Osteoblast (primary cell): ENCODE results near the gene KARS1. TPM values are rescaled to one million over a fixed set of nuclear protein-coding genes. Genes with fewer than 3 reads are reported as not detected.

Source experiments
- DNase-seq: peaks from one replicate; pipeline ENCODE4 v3.0.0; 2011; ENCODE audit warnings: low spot score, mixed read lengths; ENCODE audit not compliant: insufficient read length; ENCODE audit errors: missing footprints
- H2AFZ ChIP-seq: 2 replicates; pipeline ENCODE4 v1.6.0; 2011; ENCODE audit warnings: mild to moderate bottlenecking, low read length
- H3K27ac ChIP-seq: 2 replicates; pipeline ENCODE4 v1.5.1; 2011; ENCODE audit warnings: mild to moderate bottlenecking, low read depth, low read length, moderate library complexity
- H3K27me3 ChIP-seq: 2 replicates; pipeline ENCODE4 v1.6.0; 2012; ENCODE audit warnings: mild to moderate bottlenecking, control low read depth, inconsistent platforms, low read length, moderate library complexity; ENCODE audit not compliant: insufficient read depth
- H3K36me3 ChIP-seq: 2 replicates; pipeline ENCODE4 v1.5.1; 2011; ENCODE audit warnings: mild to moderate bottlenecking, low read length, control low read depth, moderate library complexity; ENCODE audit not compliant: insufficient read depth
- H3K4me1 ChIP-seq: 2 replicates; pipeline ENCODE4 v1.5.1; 2011; ENCODE audit warnings: mild to moderate bottlenecking, low read length, control low read depth, moderate library complexity; ENCODE audit not compliant: insufficient read depth
- H3K4me2 ChIP-seq: 2 replicates; pipeline ENCODE4 v1.6.0; 2011; ENCODE audit warnings: mild to moderate bottlenecking, low read length; ENCODE audit not compliant: insufficient read depth
- H3K4me3 ChIP-seq: fragments of 200-600 bp; sonication (generic); 3 replicates; pipeline ENCODE4 v1.5.1; 2012; ENCODE audit warnings: mild to moderate bottlenecking, low read length, inconsistent platforms; ENCODE audit not compliant: insufficient read depth
- H3K79me2 ChIP-seq: 2 replicates; pipeline ENCODE4 v1.6.0; 2012; ENCODE audit warnings: mild to moderate bottlenecking, low read length, control low read depth, inconsistent platforms; ENCODE audit not compliant: insufficient read depth
- H3K9me3 ChIP-seq: 2 replicates; pipeline ENCODE4 v1.5.1; 2011; ENCODE audit warnings: low read depth, low read length, control low read depth
- H4K20me1 ChIP-seq: 2 replicates; pipeline ENCODE4 v1.6.0; 2012; ENCODE audit warnings: mild to moderate bottlenecking, low read length, control low read depth; ENCODE audit not compliant: insufficient read depth
- CTCF ChIP-seq: IDR thresholded peaks from 2 replicates; pipeline ENCODE4 v1.5.1; 2011; ENCODE audit warnings: mild to moderate bottlenecking, low read depth, low read length, moderate library complexity; ENCODE audit errors: extremely low read depth
- total RNA-seq: library from RNA; depleted of rRNA; stranded (reverse); fragments of >200 nt; gene quantifications from 2 replicates; pipeline ENCODE4 v1.2.3, GENCODE V29; 2012

The KARS1 gene
- total RNA-seq, 1 donor = 125 TPM

- no peak for TF ChIP-seq CTCF
- Histone ChIP-seq H3K9me3 (no peaks in the 10 kb centered on the region), H3K27ac (peak overlapping the region; percentile 91), H4K20me1 (peaks cover 44% of the 10 kb centered on the region), H3K4me1 (peaks cover 28% of the 10 kb centered on the region), H3K36me3 (peaks cover 25% of the 10 kb centered on the region), H3K79me2 (peaks cover 94% of the 10 kb centered on the region), H3K27me3 (no peaks in the 10 kb centered on the region), H3K4me2 (peak overlapping the region; percentile 93), H3K4me3 (peak overlapping the region; percentile 89), H2AFZ (peak overlapping the region; percentile 96)
- DNase-seq = peak; percentile 49
These were observed 363 bp downstream of the KARS1 start for GRCh38 chr16:75647112-75647491.

- no peak for TF ChIP-seq CTCF
- H3K4me2 ChIP-seq = no peak overlapping the region
- DNase-seq = peak; percentile 17
- H3K79me2 ChIP-seq = peaks cover 82% of the 10 kb centered on the region
- peaks cover 17% of the 10 kb centered on the region for H4K20me1 ChIP-seq
- no peaks in the 10 kb centered on the region for H3K9me3 ChIP-seq
- H3K27me3 ChIP-seq = no peaks in the 10 kb centered on the region
- no peak overlapping the region for H2AFZ ChIP-seq
- peaks cover 48% of the 10 kb centered on the region for H3K36me3 ChIP-seq
- H3K4me1 ChIP-seq = peaks cover 10% of the 10 kb centered on the region
- H3K4me3 ChIP-seq = no peak overlapping the region
- H3K27ac ChIP-seq = no peak overlapping the region
These were observed 3.0 kb downstream of the KARS1 start for GRCh38 chr16:75644240-75645012.

- Histone ChIP-seq H3K4me1 (no peaks in the 10 kb centered on the region), H2AFZ (no peak overlapping the region), H3K4me3 (no peak overlapping the region), H4K20me1 (peaks cover 7% of the 10 kb centered on the region), H3K9me3 (no peaks in the 10 kb centered on the region), H3K27me3 (no peaks in the 10 kb centered on the region), H3K36me3 (peaks cover 77% of the 10 kb centered on the region), H3K79me2 (peaks cover 53% of the 10 kb centered on the region), H3K4me2 (no peak overlapping the region), H3K27ac (no peak overlapping the region)
- TF ChIP-seq CTCF = no peak
- no peak for DNase-seq
These were observed 6.9 kb downstream of the KARS1 start for GRCh38 chr16:75640598-75640997.

GRCh38 chr16:75635036-75635435 is 12.4 kb downstream of the KARS1 start:
- no peak for DNase-seq
- TF ChIP-seq CTCF = no peak

More at GRCh38 chr16:75635036-75635435, 12.4 kb downstream of the KARS1 start:
- Histone ChIP-seq H3K4me2 (no peak overlapping the region), H2AFZ (no peak overlapping the region), H3K27ac (no peak overlapping the region), H3K79me2 (peaks cover 7% of the 10 kb centered on the region), H3K36me3 (peaks cover 90% of the 10 kb centered on the region), H3K9me3 (no peaks in the 10 kb centered on the region), H4K20me1 (no peaks in the 10 kb centered on the region), H3K4me3 (no peak overlapping the region), H3K4me1 (no peaks in the 10 kb centered on the region), H3K27me3 (no peaks in the 10 kb centered on the region)
